GM12878 (cell line): Measurements from ENCODE around the gene CYB5B.

Experiments used
- ETV6 ChIP-seq, 2 experiments: fragments of 450-650 bp in 1 of 2; IDR thresholded peaks in 1 of 2; conservative IDR thresholded peaks in 1 of 2; 2 replicates each; pipeline ENCODE4 v1.6.1; 2014; ENCODE audit warnings: antibody characterized with exemption in 1 of 2, borderline replicate concordance in 1 of 2, low read depth in 1 of 2, mild to moderate bottlenecking in 1 of 2, moderate library complexity in 1 of 2
- EZH2 ChIP-seq: IDR thresholded peaks from 2 replicates; pipeline ENCODE4 v1.6.1; 2012; ENCODE audit warnings: low read depth, mild to moderate bottlenecking, control low read depth, inconsistent platforms, low read length, borderline replicate concordance; ENCODE audit not compliant: control insufficient read depth
- IKZF1 ChIP-seq: fragments of 450-650 bp; conservative IDR thresholded peaks from 2 replicates; pipeline ENCODE4 v1.6.1; 2017; ENCODE audit warnings: antibody characterized with exemption, mild to moderate bottlenecking
- JUNB ChIP-seq: IDR thresholded peaks from 2 replicates; pipeline ENCODE4 v1.6.1; 2016; ENCODE audit warnings: antibody characterized with exemption, mild to moderate bottlenecking
- POLR2A ChIP-seq: IDR thresholded peaks from 2 replicates; pipeline ENCODE4 v1.6.1; 2011; ENCODE audit warnings: low read depth, mild to moderate bottlenecking, low read length
- POLR2AphosphoS5 ChIP-seq: IDR thresholded peaks from 2 replicates; pipeline ENCODE4 v1.6.1; 2011; ENCODE audit warnings: mild to moderate bottlenecking, low read length, inconsistent platforms
- POU2F2 ChIP-seq: IDR thresholded peaks from 3 replicates; pipeline ENCODE4 v1.6.1; 2011; ENCODE audit warnings: low read depth, mild to moderate bottlenecking, low read length, borderline replicate concordance
- RCOR1 ChIP-seq: conservative IDR thresholded peaks from 2 replicates; pipeline ENCODE4 v1.6.1; 2012; ENCODE audit warnings: low read depth, low read length, improper control_type of control experiment
- SREBF1 ChIP-seq: IDR thresholded peaks from 2 replicates; pipeline ENCODE4 v1.6.1; 2012; ENCODE audit warnings: mild to moderate bottlenecking, low read length
- TCF12 ChIP-seq: IDR thresholded peaks from 2 replicates; pipeline ENCODE4 v1.6.1; 2011; ENCODE audit warnings: low read depth, mild to moderate bottlenecking, low read length
- TF ChIP-seq, protein P1 (sequence below), 3 experiments: IDR thresholded peaks in 2 of 3; conservative IDR thresholded peaks in 1 of 3; 2 replicates each; pipeline ENCODE4 v1.5.1; 2011; ENCODE audit warnings: low read depth in 3 of 3, low read length in 3 of 3, mild to moderate bottlenecking in 3 of 3, control low read depth in 2 of 3, moderate library complexity in 2 of 3, inconsistent platforms in 1 of 3, mixed read lengths in 1 of 3; ENCODE audit not compliant: control insufficient read depth in 2 of 3, insufficient read depth in 1 of 3; ENCODE audit errors: extremely low read depth in 1 of 3
- TF ChIP-seq, protein P2 (sequence below): IDR thresholded peaks from 2 replicates; pipeline ENCODE4 v1.6.1; 2011; ENCODE audit warnings: low read depth, mild to moderate bottlenecking, low read length, moderate library complexity, borderline replicate concordance; ENCODE audit errors: extremely low read depth
- TF ChIP-seq, protein P3 (sequence below): IDR thresholded peaks from 2 replicates; pipeline ENCODE4 v1.6.1; 2012; ENCODE audit warnings: low read depth, low read length, improper control_type of control experiment

DNA sequence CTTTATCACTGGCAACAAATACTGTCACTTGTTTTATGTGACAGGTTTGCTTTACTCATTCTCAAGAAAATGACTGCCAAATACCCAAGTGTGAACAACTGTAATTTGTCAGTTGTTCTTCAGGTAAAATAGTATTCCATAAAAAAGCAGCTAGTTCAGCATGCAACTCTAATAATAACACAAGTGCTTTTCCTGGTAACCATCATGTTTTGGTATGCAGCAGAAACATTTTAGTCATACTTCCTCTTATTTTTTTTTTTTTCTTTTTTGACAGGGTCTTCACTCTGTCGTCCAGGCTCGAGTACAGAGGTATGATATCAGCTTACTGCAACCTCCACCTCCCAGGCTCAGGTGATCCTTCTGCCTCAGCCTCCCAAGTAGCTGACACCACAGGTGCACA, 43.2 kb upstream of the CYB5B start:
- no peak for TF ChIP-seq EZH2
- TF ChIP-seq, protein P1, sequence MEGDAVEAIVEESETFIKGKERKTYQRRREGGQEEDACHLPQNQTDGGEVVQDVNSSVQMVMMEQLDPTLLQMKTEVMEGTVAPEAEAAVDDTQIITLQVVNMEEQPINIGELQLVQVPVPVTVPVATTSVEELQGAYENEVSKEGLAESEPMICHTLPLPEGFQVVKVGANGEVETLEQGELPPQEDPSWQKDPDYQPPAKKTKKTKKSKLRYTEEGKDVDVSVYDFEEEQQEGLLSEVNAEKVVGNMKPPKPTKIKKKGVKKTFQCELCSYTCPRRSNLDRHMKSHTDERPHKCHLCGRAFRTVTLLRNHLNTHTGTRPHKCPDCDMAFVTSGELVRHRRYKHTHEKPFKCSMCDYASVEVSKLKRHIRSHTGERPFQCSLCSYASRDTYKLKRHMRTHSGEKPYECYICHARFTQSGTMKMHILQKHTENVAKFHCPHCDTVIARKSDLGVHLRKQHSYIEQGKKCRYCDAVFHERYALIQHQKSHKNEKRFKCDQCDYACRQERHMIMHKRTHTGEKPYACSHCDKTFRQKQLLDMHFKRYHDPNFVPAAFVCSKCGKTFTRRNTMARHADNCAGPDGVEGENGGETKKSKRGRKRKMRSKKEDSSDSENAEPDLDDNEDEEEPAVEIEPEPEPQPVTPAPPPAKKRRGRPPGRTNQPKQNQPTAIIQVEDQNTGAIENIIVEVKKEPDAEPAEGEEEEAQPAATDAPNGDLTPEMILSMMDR (IDR thresholded peaks at IDR 0.05 in 2 of 3, conservative IDR thresholded peaks at IDR 0.05 in 1 of 3; ENCODE audit: control insufficient read depth in 2 of 3, extremely low read depth in 1 of 3, insufficient read depth in 1 of 3, low read depth in 3 of 3, low read length in 3 of 3), result no peak
- no peak for TF ChIP-seq POLR2A
- TF ChIP-seq JUNB, result no peak
- TF ChIP-seq RCOR1, result no peak
- TF ChIP-seq ETV6 (conservative IDR thresholded peaks at IDR 0.05 in 1 of 2, IDR thresholded peaks at IDR 0.05 in 1 of 2; ENCODE audit: borderline replicate concordance in 1 of 2, low read depth in 1 of 2), result no peak
- TF ChIP-seq SREBF1, result no peak
- no peak for TF ChIP-seq POU2F2
- no peak for TF ChIP-seq POLR2AphosphoS5
- TF ChIP-seq, protein P2, sequence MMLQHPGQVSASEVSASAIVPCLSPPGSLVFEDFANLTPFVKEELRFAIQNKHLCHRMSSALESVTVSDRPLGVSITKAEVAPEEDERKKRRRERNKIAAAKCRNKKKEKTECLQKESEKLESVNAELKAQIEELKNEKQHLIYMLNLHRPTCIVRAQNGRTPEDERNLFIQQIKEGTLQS, result no peak
- no peak for TF ChIP-seq TCF12
- TF ChIP-seq, protein P3, sequence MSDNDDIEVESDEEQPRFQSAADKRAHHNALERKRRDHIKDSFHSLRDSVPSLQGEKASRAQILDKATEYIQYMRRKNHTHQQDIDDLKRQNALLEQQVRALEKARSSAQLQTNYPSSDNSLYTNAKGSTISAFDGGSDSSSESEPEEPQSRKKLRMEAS, result no peak
- no peak for TF ChIP-seq IKZF1
